Glomerular visceral epithelial cell (primary cell): ENCODE measurements around the gene PRKRIP1.
"Not testable (repeated sequence)": the region's sequence is repeated elsewhere in the genome, so short reads cannot be mapped to it uniquely, and the experiment has no call there.

ENCODE experiments used
- DNase-seq: peaks from one replicate; pipeline ENCODE4 v3.0.0-alpha.2; 2016; ENCODE audit errors: extremely low spot score

Gene PRKRIP1

DNA sequence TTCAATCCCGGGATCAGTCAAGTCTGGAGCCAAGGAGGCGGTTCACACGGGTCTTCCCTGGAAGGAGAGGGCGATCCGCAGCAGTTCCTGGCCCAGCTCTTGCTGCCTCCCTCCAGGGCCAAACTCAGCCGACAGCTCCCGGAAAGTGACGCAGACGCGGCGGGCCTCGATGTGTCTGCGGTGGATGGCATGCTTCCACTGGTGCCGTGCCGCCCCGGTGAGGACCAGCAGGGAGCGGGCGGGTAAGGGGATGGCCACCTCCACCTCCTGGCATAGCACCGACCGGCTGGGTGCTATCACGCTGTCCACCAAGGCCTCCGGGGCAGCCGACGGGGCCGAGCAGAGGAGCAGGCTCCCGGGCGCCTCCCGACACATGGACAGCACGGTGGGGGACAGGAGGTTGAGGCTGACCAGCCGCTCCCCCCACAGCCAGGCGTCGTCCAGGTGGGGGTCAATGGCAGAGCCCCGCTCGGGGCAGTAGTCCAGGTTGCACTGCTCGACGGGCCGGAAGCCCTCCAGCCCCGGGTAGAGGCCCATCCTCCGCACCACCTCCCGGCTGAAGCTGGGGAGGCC is 61.3 kb downstream of the PRKRIP1 start:
- no peak for DNase-seq

GRCh38 chr7:102459221-102459844 is 63.2 kb downstream of the PRKRIP1 start:
- DNase-seq: no peak

- no peak for DNase-seq
Measured at GRCh38 chr7:102460467-102460866, 64.3 kb downstream of the PRKRIP1 start.

GRCh38 chr7:102463841-102464576 is 67.8 kb downstream of the PRKRIP1 start:
- DNase-seq: peak; percentile 26

DNA sequence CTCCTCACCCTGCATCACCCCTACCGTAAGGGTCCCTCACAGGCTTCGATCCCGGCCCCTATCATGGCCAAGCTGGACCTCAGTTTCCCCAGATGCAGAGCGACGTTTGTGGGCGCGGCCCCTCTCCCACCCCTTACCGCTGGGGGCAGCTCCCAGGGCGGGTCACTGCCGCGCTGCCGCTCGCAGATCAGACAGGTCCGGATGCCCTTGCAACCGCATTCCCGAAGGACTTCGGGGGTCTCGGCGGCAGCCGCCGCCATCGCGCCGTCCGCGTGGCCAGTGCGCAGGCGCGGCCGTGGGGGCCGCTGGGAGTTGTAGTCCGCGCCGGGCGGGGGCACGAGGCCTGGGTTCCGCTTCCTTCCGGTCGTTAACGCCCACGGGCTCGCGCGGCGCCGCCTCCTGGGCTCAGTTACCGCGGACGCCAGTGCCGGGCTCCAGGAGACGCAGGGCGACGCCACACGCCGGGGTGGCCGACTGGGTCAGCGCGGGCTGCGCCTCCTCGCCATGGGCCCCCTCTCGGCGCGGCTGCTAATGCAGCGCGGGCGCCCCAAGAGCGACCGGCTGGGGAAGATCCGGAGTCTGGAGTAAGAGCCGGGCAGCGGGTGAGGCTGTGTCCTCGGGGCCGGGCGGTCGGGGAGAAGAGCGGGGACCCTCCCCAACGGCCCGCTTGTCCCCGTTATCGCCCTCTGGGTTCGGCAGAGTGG is 68.6 kb downstream of the PRKRIP1 start, which contains the start of the genes ALKBH4 and LRWD1:
Gene ALKBH4 (minus strand): TSS at position 287 of the 704 bp plus-strand sequence. CDS start 27 bp downstream, at position 260.
Gene LRWD1 (plus strand): TSS at position 408 of the 704 bp plus-strand sequence. CDS start 97 bp downstream, at position 505.
- peak; percentile 93 for DNase-seq

- DNase-seq: no peak
Measured at GRCh38 chr7:102466097-102466496, 69.9 kb downstream of the PRKRIP1 start.

DNA sequence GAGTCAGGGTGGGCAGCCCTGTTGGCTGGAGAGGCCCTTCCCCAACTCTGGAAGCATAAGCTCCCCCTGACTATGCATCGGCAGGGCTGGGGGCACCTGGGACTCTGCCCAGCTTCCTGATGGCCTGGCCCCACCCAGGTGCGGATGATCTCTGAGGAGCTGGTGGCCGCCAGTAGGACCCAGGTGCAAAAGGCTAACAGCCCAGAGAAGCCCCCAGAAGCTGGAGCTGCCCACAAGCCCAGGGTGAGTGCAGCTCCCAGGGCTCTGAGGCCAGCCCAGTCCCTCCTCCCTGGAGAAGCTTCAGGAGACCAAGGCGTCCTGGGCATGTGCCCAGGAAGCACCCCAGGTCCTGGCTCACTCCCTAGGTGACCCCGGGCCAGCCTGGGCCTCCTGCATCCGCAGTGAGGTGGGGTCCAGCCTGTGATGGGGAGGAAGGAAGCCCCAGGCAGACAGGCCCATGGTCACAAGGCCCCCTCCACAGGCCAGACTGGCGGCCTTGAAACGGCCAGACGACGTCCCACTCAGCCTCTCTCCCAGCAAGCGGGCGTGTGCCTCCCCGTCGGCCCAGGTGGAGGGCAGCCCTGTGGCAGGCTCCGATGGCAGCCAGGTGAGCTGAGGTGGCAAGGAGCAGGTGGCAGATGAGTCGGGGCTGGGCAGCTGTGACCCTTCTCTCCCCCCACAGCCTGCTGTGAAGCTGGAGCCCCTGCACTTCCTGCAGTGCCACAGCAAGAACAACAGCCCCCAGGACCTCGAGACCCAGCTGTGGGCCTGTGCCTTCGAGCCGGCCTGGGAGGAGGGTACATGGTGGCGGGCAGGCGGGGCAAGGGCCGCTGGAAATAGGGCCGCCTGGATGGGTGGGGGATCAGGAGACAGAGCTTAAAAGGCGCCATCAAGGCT is 71.7 kb downstream of the PRKRIP1 start:
- DNase-seq: no peak

DNA sequence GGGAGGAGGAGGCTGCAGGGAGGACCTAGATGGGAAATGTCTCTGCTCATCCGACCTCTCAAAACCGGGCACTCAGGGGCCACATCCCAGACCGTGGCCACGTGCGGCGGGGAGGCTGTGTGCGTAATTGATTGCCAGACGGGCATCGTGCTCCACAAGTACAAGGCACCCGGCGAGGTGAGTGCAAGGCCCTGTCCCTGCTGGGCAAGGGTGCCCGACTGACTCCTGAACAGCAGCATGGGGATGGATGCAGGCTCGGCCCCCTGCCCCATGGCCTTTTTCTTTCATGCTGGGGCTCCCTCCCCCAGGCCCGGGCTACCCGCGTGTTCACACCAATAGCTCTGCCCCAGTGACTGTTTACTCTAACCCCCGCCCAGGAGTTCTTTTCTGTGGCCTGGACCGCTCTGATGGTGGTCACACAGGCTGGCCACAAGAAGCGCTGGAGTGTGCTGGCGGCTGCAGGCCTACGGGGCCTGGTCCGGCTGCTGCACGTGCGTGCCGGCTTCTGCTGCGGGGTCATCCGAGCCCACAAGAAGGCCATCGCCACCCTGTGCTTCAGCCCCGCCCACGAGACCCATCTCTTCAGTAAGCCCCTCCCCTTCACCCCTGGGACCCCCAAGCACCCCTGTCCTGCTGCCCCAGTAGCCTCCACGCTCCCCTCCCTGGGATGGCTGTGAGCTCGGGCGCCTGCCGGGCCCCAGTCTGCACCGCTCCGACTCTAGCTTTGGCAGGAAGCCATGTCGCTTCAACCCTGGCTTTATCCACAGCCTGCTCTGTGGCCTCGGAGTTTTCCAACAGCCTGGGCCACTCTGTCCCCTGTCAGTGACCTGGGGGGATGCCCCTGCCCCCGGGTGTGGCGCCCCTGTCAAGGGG is 72.6 kb downstream of the PRKRIP1 start:
- peak; percentile 41 for DNase-seq

DNA sequence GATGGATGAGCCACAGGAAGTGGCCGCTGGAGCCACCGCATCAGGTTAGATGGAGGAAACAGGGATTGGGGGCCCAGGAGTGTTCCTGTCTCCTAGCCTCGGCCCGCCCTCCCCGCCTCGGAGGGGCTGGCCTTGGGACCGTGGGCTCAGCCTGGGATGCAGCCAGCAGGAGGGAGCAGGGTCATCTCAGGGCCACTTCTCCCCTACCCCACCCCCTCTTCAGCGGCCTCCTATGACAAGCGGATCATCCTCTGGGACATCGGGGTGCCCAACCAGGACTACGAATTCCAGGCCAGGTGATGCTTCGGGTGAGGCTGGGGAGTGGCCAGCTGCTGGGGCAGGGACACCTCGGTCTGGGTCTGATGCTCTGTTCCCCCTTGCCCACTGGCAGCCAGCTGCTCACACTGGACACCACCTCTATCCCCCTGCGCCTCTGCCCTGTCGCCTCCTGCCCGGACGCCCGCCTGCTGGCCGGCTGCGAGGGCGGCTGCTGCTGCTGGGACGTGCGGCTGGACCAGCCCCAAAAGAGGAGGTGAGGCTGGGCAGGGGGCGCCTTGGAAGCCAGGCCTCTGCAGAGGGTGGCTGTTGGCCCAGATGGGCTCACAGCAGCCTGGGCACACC is 73.3 kb downstream of the PRKRIP1 start:
- DNase-seq: no peak

- no peak for DNase-seq
Measured at GRCh38 chr7:102469972-102470825, 74.0 kb downstream of the PRKRIP1 start.

DNA sequence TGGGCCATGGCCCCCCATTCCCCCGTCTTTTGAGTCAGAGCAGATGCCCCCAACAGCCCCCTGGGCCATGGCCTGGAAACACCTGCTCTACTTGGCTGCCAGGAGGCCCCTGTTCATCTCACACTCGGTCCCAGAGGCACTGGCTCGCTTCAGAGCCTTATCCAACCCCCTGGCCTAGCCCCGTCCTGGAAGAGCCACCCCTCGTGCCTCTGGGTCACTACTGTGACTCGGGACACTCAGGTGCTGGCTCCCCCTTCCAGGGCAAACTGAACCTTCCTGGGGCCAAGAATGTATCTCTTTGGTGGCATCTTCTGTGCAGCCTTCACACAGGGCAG is 75.6 kb downstream of the PRKRIP1 start:
- DNase-seq: no peak

DNA sequence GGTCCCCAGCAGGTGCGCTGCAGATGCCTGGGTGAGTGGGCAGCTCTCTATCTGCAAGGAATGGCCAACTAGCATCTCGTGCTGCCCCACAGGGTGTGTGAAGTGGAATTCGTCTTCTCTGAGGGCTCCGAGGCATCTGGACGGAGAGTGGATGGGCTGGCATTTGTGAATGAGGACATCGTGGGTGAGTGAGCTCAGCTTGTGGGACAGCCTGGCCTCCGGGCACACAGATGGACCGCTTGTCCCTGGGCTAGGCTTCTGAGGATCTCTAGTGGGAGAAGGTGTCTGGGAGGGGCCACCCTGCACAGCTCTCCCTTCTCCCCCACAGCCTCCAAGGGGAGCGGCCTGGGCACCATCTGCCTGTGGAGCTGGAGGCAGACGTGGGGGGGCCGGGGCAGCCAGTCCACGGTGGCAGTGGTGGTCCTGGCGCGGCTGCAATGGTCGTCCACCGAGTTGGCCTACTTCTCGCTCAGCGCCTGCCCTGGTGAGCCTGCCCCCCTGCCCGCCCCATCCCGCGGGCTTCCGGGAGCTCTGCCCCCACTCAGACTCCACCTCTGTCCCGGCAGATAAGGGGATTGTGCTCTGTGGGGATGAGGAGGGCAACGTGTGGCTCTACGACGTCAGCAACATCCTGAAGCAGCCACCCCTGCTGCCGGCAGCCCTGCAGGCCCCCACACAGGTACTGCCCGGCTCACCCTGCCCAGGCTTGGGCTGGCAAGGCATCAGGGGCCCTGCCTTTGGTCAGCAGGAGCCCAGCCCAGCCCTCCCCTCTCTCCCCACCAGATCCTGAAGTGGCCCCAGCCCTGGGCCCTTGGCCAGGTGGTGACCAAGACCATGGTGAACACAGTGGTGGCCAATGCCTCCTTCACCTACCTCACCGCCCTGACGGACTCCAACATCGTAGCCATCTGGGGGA is 76.2 kb downstream of the PRKRIP1 start:
- no peak for DNase-seq

DNA sequence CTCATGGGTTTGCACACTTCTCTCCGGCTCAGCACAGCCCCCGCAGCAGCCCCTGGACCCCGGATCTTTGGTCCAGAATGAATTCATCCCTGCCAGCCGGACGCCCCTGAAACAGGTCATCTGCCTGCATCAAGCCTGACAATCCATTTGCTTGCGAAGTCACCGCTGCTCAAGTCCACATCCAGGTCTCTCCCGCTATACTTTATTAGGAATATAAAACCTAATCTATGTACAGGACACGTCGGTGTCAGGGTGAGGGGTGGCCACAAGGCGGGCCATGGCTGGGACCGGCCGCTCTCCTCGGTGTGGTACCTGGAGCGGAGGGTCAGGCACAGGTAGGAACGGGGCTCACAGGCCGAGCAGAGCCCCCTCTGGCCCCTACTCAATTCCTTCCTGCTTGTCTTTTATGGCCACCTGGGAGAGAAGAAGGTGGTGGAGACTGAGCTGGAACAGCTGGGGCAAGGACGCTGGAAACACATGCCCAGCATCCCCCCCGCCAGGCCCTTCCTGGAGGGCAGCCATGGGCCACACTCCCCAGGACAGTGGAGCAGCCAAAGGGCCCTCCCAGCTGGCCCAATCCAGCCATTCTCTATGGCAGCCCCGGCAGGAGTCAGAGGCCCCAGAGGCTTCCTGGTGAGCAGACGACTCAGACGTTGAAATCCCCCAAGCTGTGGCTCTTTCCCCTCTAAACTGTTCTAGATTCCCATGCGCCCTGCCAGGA is 77.3 kb downstream of the PRKRIP1 start:
- DNase-seq: no peak

DNA sequence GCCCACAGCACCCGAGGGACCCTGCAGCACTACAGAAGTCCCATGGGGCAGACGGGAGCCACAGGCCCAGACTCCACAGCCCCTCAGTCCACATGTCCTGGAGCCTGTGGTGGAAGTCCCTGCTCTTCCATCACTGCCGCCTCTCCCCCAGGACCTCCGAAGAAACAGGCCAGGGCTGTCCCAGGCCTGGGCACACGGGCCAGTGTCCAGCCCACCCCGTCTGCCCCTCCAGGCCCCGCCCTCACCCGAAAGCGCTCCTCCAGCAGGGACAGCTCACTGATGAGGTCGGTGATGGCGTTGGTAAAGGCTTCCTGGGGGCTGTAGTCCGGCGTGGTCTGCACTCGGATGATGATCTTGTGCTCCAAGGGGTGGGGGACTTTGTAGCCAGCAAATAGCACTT is 78.0 kb downstream of the PRKRIP1 start:
- not testable (repeated sequence) for DNase-seq

DNA sequence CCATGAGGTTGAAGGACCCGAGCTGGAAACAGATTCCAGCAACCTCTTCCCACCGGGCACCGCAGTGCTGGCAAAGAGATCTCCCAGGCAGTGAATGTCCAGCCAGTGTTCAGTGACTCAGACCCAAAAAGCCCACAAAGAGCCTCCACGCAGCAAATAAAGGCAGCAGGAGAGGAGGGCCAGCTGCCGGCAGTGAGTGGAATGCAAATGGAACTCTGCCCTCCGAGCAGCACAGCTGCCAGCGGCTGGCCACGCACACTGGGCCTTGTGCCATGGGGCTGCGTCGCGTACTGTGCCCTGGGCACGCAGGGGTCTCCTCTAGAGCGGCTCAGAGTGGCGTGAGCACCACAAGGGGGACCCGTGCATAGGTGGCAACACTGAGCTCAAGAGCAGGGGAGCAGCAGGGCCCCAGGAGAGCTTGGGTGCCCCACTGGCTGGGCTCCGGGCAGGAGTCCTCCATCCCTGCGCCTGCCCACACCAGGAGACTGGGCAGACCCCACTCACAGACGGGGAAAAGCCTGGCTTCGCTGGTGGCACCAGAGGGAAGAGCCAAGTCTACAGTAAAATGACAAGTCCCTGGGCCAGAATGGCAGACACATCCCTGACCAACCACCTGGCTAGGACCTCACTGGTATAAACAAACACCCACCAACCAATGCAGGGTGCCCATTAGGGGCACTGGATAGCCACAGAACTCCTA is 78.7 kb downstream of the PRKRIP1 start:
- peak; percentile 59 for DNase-seq
